ENCODE data around the gene PRR22.
"Not testable (repeated sequence)": the region's sequence is repeated elsewhere in the genome, so short reads cannot be mapped to it uniquely, and the experiment has no call there.

PRR22 gene

GRCh38 chr19:5749505-5749904 is 35.0 kb downstream of the PRR22 start:
- DNase-seq, result no peak

- not testable (repeated sequence) for DNase-seq
These were observed 35.6 kb downstream of the PRR22 start for GRCh38 chr19:5748920-5749319.

- not testable (repeated sequence) for DNase-seq
These were observed 39.5 kb downstream of the PRR22 start for GRCh38 chr19:5744999-5745398.

GRCh38 chr19:5743630-5744029 is 40.9 kb downstream of the PRR22 start:
- no peak for DNase-seq

- DNase-seq, result no peak
These were observed 42.5 kb downstream of the PRR22 start for GRCh38 chr19:5742051-5742450.

- DNase-seq, result no peak
These were observed 46.1 kb downstream of the PRR22 start for GRCh38 chr19:5738423-5738822.

GRCh38 chr19:5733172-5733571 is 51.4 kb downstream of the PRR22 start:
- not testable (repeated sequence) for DNase-seq

Data from right kidney (tissue), 1 donor.